PC-3 (cell line): ENCODE results near the gene TAP1. TPM values are rescaled to one million over a fixed set of nuclear protein-coding genes. Genes with fewer than 3 reads are reported as not detected.

Source experiments
- ATAC-seq: fragments of 200-7000 bp; cut with Tn5 transposase; 2 replicates; pipeline ENCODE4 v1.9.1; 2020; ENCODE audit warnings: mild to moderate bottlenecking, moderate library complexity
- BruUV-seq: library from RNA; stranded (reverse); fragments of 400-500 nt; replicated peaks from 2 replicates; lab custom pipeline; 2021; lab: Mats Ljungman, UMichigan
- CTCF ChIA-PET: fragments of 300-600 bp; sonication (Branson Sonifier 250); formaldehyde crosslinking; loops from one replicate; lab custom pipeline; 2022; ENCODE audit warnings: antibody characterized with exemption; lab: Charles Lee
- POLR2A ChIA-PET: fragments of 300-600 bp; sonication (Branson Sonifier 250); formaldehyde crosslinking; loops from one replicate; lab custom pipeline; 2022; ENCODE audit warnings: antibody characterized with exemption; ENCODE audit not compliant: unreplicated experiment; lab: Charles Lee
- DNase-seq: peaks from one replicate; pipeline ENCODE4 v3.0.0-alpha.2; 2015
- H2AFZ ChIP-seq: fragments of 300-600 bp; sonication (generic); 2 replicates; pipeline ENCODE4 v1.6.0; 2016; ENCODE audit warnings: antibody characterized with exemption, low read length
- H3F3A ChIP-seq: fragments of 300-600 bp; sonication (generic); one replicate; pipeline ENCODE4 v1.6.0; 2017; ENCODE audit warnings: antibody characterized with exemption, low read length, control low read depth, mild to moderate bottlenecking; ENCODE audit not compliant: unreplicated experiment
- H3K27ac ChIP-seq: fragments of 300-600 bp; sonication (generic); 2 replicates; pipeline ENCODE4 v1.5.1; 2016; ENCODE audit warnings: mild to moderate bottlenecking, low read length
- H3K27me3 ChIP-seq: fragments of 300-600 bp; sonication (generic); 2 replicates; pipeline ENCODE4 v1.6.1; 2016; ENCODE audit warnings: low read length, mixed read lengths
- H3K36me3 ChIP-seq: fragments of 300-600 bp; sonication (generic); 2 replicates; pipeline ENCODE4 v1.6.1; 2016; ENCODE audit warnings: low read depth, mixed run types, low read length, mixed read lengths
- H3K4me1 ChIP-seq: fragments of 300-600 bp; sonication (generic); 2 replicates; pipeline ENCODE4 v1.5.1; 2016; ENCODE audit warnings: low read length; ENCODE audit not compliant: insufficient read depth
- H3K4me2 ChIP-seq: fragments of 300-600 bp; sonication (generic); 2 replicates; pipeline ENCODE4 v1.6.0; 2016; ENCODE audit warnings: low read length
- H3K4me3 ChIP-seq: fragments of 300-600 bp; sonication (generic); 2 replicates; pipeline ENCODE4 v1.5.1; 2016; ENCODE audit warnings: mild to moderate bottlenecking, low read length, mixed read lengths
- H3K79me2 ChIP-seq: fragments of 300-600 bp; sonication (generic); 2 replicates; pipeline ENCODE4 v1.6.1; 2017; ENCODE audit warnings: low read length, mixed read lengths
- H3K9ac ChIP-seq: fragments of 300-600 bp; sonication (generic); 2 replicates; pipeline ENCODE4 v1.6.0; 2016; ENCODE audit warnings: mild to moderate bottlenecking, low read length
- H3K9me2 ChIP-seq: fragments of 300-600 bp; sonication (generic); replicated peaks from 2 replicates; pipeline ENCODE4 v1.6.1; 2016; ENCODE audit warnings: mixed run types, low read length, mixed read lengths
- H3K9me3 ChIP-seq: fragments of 300-600 bp; sonication (generic); 2 replicates; pipeline ENCODE4 v1.6.1; 2016; ENCODE audit warnings: low read length, mixed read lengths
- H4K20me1 ChIP-seq: fragments of 300-600 bp; sonication (generic); 2 replicates; pipeline ENCODE4 v1.6.1; 2016; ENCODE audit warnings: low read length, mixed read lengths
- CTCF ChIP-seq: fragments of 300-600 bp; sonication (generic); conservative IDR thresholded peaks from 2 replicates; pipeline ENCODE4 v1.5.1; 2017; ENCODE audit warnings: antibody characterized with exemption, low read depth, mild to moderate bottlenecking, low read length
- EZH2 ChIP-seq: fragments of 300-600 bp; sonication (generic); IDR thresholded peaks from one replicate; pipeline ENCODE4 v1.6.1; 2017; ENCODE audit warnings: antibody characterized with exemption, mild to moderate bottlenecking, low read length; ENCODE audit not compliant: unreplicated experiment
- EZH2phosphoT487 ChIP-seq: fragments of 300-600 bp; sonication (generic); IDR thresholded peaks from 2 replicates; pipeline ENCODE4 v1.6.1; 2018; ENCODE audit warnings: mild to moderate bottlenecking, antibody characterized with exemption, low read length, borderline replicate concordance
- intact Hi-C: fragments of 100-400 bp; cut with micrococcal nuclease; formaldehyde crosslinking; loops from 2 replicates; pipeline ENCODE4 v1.9.0; 2023
- total RNA-seq: library from RNA; depleted of rRNA; stranded (reverse); fragments of >200 nt; gene quantifications from 2 replicates; pipeline ENCODE4 v1.2.3, GENCODE V29; 2014

Gene TAP1
- total RNA-seq, 1 experiment from 2014 or later = 15.8 TPM

GRCh38 chr6:32847004-32847403 lies 6.5 kb downstream of the TAP1 start:
- TF ChIP-seq CTCF (no peak), EZH2 (no peak), EZH2phosphoT487 (no peak)
- Histone ChIP-seq H4K20me1 (no peaks in the 10 kb centered on the region), H3K9me3 (no peaks in the 10 kb centered on the region), H3K27ac (no peak overlapping the region), H2AFZ (no peak overlapping the region), H3K4me1 (peaks cover 10% of the 10 kb centered on the region), H3F3A (no peaks in the 10 kb centered on the region), H3K4me2 (no peak overlapping the region), H3K79me2 (no peaks in the 10 kb centered on the region), H3K36me3 (no peaks in the 10 kb centered on the region), H3K9ac (no peak overlapping the region), H3K27me3 (no peaks in the 10 kb centered on the region), H3K4me3 (no peak overlapping the region), H3K9me2 (no peaks in the 10 kb centered on the region)
- ChIA-PET POLR2A (no interaction called here), CTCF (no interaction called here)
- intact Hi-C loops = no loop called here
- no peak for ATAC-seq
- DNase-seq = no peak
- BruUV-seq = no TSS peak

- no peaks in the 10 kb centered on the region for H3K9me2 ChIP-seq
- POLR2A ChIA-PET = interaction anchor here (0.5 to 0.6 kb wide), 2 partner anchors 8 to 126 kb away, joined by 3 read pairs; partner anchors contain the start of genes PSMB9 and TAP1
- intact Hi-C loops = no loop called here
- H3K4me2 ChIP-seq = no peak overlapping the region
- no peaks in the 10 kb centered on the region for H3K36me3 ChIP-seq
- H3K79me2 ChIP-seq = no peaks in the 10 kb centered on the region
- H3K4me3 ChIP-seq = no peak overlapping the region
- CTCF ChIA-PET = interaction anchor here (0.6 to 1.5 kb wide), 4 partner anchors 8 to 23 kb away, joined by 4 to 6 read pairs (median 4); partner anchors contain the start of genes PSMB9 and TAP1
- no peak for ATAC-seq
- H4K20me1 ChIP-seq = no peaks in the 10 kb centered on the region
- peaks cover 8% of the 10 kb centered on the region; the same call in 1 of the 2 replicates for H3K4me1 ChIP-seq
- DNase-seq = no peak
- H2AFZ ChIP-seq = no peak overlapping the region
- no peak overlapping the region for H3K27ac ChIP-seq
- TF ChIP-seq EZH2 (no peak), EZH2phosphoT487 (no peak), CTCF (no peak)
- H3K9ac ChIP-seq = no peak overlapping the region
- no peaks in the 10 kb centered on the region for H3F3A ChIP-seq
- BruUV-seq = no TSS peak
- no peaks in the 10 kb centered on the region for H3K27me3 ChIP-seq
- H3K9me3 ChIP-seq = no peaks in the 10 kb centered on the region
These were observed 8.1 kb downstream of the TAP1 start for GRCh38 chr6:32845384-32845884.

- Histone ChIP-seq H3K36me3 (no peaks in the 10 kb centered on the region), H3K9ac (no peak overlapping the region)
- POLR2A ChIA-PET = interaction anchor here (0.5 to 1.1 kb wide), 4 partner anchors 8 to 1184 kb away, joined by 3 read pairs; partner anchors contain the start of genes C6orf47, PSMB9 and TAP1
These were observed 8.6 kb downstream of the TAP1 start for GRCh38 chr6:32844839-32845383.

More at GRCh38 chr6:32844839-32845383, 8.6 kb downstream of the TAP1 start:
- DNase-seq (no peak), ATAC-seq (no peak)
- Histone ChIP-seq H2AFZ (peak overlapping the region; percentile 99), H3K9me2 (no peaks in the 10 kb centered on the region), H4K20me1 (no peaks in the 10 kb centered on the region), H3K4me1 (peaks cover 8% of the 10 kb centered on the region; the same call in 1 of the 2 replicates), H3K27ac (no peak overlapping the region), H3F3A (no peaks in the 10 kb centered on the region), H3K4me2 (peak overlapping the region; percentile 94), H3K27me3 (no peaks in the 10 kb centered on the region), H3K4me3 (peak overlapping the region; percentile 96), H3K9me3 (no peaks in the 10 kb centered on the region), H3K79me2 (no peaks in the 10 kb centered on the region)
- intact Hi-C loops = loop anchor here (1.0 kb wide), 1 partner anchor 9 kb away; the partner anchor contains the start of gene PSMB9
- BruUV-seq = no TSS peak
- TF ChIP-seq CTCF (no peak), EZH2phosphoT487 (no peak), EZH2 (no peak)
- CTCF ChIA-PET = interaction anchor here (1.1 to 1.5 kb wide), 3 partner anchors 9 to 23 kb away, joined by 4 to 6 read pairs (median 5); partner anchors contain the start of genes PSMB9 and TAP1
